ENCODE results near the gene NSUN3.

The NSUN3 gene

DNA sequence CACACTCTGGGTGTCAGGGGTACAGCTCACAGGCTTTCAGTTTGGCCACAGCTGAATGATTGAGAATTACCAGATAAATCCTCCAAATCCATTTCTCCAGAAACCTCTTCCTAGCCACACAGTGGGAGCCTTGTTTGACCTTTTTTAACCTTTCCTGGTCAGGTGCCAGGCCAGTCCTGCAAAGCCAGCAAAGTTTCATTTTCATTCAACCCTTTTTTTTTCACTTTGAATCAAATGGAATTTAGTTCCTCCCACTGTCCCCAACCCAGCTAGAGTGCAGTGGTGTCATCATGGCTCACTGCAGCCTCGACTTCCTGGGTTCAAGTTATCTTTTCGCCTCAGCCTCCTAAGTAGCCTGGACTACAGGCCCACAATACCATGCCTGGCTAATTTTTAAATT, 67.8 kb downstream of the NSUN3 start:
- FAIRE-seq = no peak

GRCh38 chr3:94132777-94133176, 69.9 kb downstream of the NSUN3 start:
- no peak for FAIRE-seq

DNA sequence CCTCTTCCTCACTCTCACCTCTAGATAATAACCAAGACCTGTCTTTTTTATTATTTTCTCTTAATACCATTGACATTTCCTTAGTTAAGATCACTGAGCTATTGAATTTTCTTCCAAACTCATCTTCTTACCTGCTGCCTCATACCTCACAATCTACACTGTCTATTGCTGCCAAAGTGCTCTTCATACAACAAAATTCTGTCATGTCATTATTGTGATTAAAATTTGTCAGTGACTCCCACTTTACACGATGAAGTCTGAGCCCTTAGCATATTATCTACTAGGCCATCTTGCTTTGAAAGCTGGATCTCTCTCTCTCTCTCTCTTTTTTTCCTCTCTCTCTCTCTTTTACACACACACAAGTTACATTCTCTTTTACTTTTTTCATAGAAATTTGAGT, 73.3 kb downstream of the NSUN3 start:
- FAIRE-seq = no peak

GRCh38 chr3:94137377-94137776, 74.5 kb downstream of the NSUN3 start:
- FAIRE-seq = no peak

DNA sequence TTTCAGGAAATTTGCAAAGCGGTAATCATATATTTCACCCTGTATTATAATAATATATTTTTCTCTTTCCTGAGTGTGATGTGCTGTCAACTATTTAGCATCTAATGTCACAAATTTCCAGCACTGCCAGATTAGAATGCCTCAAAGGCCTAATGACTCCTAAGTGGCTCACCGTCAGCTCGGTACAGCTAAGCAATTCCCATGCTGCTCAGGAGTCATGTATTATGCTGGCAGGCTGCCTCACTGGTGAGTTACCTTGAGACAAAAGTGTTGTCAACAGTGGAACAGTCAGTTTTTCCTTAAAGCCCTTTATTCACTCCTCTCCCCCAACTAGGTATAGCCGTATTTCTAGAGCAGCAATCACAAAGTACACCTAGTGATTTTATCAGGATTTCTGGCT, 83.6 kb downstream of the NSUN3 start:
- no peak for FAIRE-seq

DNA sequence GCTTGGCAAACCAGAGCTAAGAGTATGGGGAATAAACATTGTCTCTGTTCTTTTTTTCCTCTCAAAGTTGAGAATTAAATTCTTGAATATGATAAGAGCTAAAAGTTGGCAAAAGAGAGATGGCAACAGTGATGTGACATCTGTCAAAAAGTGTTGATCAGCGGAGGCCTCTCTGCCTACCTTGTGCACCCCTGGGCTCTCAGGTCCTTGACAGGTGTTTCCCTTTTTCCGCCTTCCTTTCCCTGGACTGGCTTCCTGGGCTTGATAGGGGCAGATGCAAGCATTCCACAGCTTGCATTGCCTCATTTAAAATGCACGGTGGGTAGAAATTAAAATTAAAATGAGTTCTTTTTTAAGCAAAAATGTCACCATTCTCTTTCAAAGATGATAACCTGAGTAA, 84.2 kb downstream of the NSUN3 start:
- FAIRE-seq = no peak

DNA sequence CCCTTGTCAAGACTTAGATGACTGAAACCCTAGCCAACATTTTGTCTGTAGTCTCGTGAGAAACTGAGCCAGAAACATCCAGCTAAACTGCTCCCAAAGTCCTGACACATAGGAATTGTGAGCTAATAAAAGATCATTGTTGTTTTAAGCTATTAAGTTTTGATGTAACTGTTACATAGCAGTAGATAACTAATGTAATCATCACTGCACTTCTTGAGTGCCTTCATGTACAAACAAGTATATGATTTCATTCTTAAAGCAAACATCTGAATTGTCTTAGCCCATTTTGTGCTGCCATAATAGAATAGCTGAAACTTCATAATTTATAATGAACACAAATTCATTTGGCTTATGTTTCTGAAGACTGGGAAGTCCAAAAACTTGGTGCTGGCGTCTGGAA, 87.3 kb downstream of the NSUN3 start:
- FAIRE-seq = no peak

DNA sequence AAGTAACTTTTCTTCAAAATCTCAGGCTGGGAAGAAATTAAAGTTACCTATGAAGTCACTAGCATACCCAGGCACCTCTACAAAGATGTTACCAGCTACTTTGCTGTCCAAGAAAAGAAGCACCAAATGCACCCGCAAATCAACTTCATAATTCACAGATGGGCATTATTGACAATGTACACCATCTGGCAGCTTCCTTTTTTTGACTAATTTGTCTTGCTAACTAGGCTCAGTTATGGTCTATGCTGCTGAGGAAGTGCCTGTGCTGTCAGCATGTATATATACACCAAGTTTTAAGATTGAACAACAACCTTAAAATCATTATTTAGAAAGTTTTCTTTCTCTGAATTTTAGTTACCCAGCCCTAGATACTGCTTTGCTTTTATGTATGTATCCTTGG, 93.8 kb downstream of the NSUN3 start:
- FAIRE-seq = no peak

DNA sequence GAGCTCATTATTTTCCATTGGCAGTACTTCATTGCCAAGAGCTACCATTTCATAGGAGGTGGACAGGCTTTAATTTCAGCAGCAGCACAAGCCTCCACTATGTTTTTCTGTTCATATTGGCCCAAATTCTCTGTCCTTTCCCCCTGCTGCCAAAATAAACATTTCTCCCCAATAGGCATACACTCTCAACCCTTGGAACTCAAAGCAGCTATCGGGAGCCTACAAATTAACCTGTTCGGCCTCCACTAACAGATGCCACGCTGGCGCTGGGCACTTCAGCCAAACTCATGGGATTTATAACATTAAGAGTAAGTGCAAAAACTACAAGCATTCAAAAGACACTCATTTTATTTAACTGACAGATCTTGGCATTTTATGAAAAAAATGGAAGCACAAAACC, 95.7 kb downstream of the NSUN3 start:
- FAIRE-seq = no peak

GRCh38 chr3:94159062-94159828, 96.4 kb downstream of the NSUN3 start:
- no peak for FAIRE-seq

DNA sequence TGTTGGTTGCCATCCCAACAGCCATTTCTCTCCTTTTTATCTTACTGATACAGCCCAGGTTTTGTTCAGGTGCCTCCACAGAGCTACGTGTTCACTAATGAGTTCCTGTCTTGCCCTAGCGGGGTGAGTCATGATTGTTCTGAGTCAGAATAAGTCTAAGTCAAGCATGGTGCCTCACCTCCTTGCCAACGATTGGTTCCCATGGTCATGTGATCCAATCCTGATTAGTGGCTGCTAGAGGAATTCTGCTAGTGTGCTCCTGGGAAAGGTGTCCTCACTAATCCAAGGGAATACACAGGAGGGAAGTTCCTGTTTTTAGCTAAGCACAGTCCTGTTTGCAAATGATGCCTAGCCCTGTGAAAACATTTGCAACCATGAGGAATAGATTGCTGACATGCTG, 99.8 kb downstream of the NSUN3 start:
- no peak for FAIRE-seq

GRCh38 chr3:94167346-94167745, 104.5 kb downstream of the NSUN3 start:
- no peak for FAIRE-seq

DNA sequence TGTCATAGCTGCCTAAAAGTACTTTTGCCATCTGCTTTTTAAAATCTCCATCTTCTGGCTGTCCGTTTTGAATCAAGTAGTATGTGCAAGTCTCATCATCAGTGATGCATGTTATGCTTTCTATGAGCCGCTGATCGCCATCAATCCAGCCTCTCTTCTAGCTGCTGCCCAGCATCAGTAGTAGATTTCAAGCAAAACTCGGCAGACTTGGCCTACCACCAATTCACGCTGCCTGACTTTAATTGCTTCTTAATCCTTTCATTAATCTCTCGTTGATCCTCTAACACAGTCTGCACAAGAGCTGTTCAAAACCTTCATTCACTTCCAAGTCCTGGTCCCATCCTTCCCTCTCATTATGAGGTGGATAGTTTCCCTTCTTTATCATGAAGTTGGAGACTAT, 104.9 kb downstream of the NSUN3 start:
- FAIRE-seq = no peak

DNA sequence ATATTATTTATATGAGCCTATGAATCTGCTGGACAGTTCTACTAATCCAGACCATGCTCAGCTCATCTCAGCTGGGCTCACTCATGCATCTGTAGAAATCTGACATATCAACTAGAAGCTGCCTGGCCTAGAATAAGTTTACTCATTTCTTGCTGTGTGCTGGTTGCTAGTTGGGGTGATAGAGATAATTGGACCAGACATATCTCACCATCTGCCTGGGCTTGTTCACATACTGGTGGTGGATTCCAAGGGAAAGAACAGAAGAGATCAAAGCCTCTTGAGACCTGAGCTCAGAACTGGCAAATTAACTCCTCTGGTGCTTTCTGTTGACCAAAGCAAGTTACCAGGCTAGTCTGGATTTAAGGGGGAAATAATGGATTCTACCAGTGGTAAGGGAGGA, 109.1 kb downstream of the NSUN3 start:
- FAIRE-seq = no peak

DNA sequence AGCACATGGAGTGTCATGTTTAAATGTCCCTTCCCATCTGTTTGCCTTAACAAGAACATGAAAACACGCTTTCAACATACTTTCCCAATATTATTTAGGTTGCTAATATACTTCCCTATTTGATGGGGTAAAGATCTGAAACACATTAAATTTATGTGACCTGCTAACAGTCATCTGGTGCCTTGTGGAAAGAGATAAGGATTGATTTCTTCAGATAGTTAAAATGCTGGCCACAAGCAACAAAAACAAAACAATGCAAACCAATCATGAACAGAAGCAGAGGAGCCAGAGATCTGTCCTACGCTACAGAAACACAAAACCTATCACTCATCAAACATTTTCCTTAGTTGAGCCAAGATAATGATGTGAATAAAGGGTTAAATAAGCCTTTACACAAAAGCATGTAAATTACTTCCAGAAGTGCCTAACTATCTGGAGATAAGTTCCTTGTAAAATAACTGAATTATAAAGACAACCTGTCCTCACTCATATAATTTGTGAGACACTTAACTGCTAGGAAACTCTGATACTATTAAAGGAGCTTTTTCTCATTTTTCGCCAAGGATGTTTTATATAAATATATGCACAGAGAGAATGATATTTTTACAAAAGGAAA, 109.9 kb downstream of the NSUN3 start:
- FAIRE-seq = no peak

DNA sequence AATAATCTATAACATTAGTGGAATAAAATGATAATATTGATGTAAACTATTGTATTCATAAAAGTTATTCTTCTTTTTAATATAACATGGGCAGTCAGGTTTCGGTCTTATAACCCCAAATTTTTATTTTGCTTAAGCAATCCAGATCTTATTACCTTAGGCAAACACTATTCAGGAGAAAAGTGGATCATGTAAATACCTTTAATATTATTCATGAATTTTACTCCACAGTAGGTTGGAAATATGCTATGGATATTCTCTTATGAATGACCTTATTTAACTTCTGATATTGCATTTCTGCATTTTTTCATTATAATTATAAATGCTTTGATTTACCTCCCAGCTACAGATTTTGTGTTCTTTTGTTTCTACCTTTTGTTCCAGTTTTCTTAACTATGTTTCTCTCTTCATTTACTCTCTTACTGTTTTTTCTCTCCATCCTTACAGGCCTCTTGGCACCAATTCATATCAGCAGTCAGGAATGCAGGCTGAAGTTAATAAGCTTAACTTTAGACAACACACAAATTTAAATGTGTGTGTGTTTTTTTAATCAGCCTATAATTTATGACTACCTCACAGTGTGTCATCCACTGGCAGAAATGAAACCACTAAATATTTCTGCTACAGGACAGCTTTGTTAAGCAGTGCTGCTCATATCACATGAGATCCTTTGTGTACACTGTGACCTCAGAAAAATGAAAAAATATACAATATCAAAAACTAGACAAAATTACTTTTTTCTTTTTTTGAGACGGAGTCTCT, 111.0 kb downstream of the NSUN3 start:
- no peak for FAIRE-seq

DNA sequence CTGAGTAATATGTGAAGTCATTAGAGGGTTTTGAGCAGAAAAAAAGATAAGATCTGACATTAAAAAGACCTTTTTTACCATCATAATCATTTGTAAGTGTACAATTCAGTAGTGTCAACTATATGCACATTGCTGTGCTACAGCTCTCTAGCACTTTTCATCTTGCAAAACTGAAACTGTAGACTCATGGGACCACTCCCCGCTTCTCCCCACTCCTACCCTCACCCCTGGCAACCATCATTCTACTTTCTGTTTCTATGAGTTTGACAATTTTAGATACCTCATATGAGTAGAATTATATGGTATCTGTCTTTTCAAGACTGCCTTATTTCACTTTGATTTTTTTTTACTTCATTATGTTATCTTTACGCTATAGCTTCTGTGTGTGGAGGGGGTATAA, 112.8 kb downstream of the NSUN3 start:
- FAIRE-seq = no peak

DNA sequence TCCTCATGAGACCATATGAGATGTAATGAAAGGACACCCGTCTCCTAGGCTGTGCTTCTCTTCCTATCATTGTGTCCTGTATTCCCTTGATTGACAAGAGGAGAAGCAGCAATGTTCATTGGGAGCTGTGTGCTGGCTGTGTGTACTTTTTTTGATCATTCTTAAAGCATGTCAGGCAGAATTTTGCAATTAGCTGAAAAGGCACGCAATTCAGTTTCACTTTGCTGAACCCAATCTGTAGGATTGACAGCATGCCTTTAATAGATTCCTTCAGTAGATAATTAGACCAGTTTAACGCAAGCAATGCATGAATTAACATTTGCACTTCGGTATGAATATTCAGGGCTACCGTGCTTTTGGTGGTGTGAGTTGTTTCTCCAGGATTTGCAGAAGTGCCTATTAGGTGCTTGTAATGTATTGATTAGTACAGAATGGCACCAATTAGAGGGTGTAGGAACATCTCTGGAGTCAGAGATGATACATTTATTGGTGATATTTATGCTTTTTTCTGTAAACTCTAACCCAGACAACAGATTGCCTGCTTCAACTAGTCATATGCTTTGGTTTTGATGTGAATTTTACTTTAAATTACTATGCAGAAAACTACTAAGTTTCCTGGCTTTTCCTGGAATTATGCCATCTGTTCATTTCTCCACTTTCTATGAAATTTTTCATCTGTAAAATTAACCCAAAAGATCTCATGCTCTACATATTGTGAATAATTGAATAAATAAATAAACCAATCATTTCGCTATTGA, 114.3 kb downstream of the NSUN3 start:
- FAIRE-seq = no peak

Data from TTC549 (cell line).